ENCODE measurements around the gene SRSF12.

The SRSF12 gene

GRCh38 chr6:89050155-89050554 lies 67.7 kb downstream of the SRSF12 start:
- Histone ChIP-seq H3K4me1 (ENCODE audit: insufficient read depth, poor library complexity, severe bottlenecking) (peaks cover 10% of the 10 kb centered on the region), H3K9me3 (ENCODE audit: severe bottlenecking) (no peaks in the 10 kb centered on the region), H3K27me3 (ENCODE audit: insufficient read depth, poor library complexity, severe bottlenecking) (no peaks in the 10 kb centered on the region), H3K36me3 (ENCODE audit: low read depth) (no peaks in the 10 kb centered on the region), H3K27ac (ENCODE audit: poor library complexity, severe bottlenecking) (no peak overlapping the region), H3K4me3 (ENCODE audit: severe bottlenecking) (no peak overlapping the region)
- ATAC-seq (ENCODE audit: low read depth) (peak; percentile 62; the same call in 2 of the 3 replicates), DNase-seq (ENCODE audit: low spot score) (no peak)
- TF ChIP-seq, protein P1, sequence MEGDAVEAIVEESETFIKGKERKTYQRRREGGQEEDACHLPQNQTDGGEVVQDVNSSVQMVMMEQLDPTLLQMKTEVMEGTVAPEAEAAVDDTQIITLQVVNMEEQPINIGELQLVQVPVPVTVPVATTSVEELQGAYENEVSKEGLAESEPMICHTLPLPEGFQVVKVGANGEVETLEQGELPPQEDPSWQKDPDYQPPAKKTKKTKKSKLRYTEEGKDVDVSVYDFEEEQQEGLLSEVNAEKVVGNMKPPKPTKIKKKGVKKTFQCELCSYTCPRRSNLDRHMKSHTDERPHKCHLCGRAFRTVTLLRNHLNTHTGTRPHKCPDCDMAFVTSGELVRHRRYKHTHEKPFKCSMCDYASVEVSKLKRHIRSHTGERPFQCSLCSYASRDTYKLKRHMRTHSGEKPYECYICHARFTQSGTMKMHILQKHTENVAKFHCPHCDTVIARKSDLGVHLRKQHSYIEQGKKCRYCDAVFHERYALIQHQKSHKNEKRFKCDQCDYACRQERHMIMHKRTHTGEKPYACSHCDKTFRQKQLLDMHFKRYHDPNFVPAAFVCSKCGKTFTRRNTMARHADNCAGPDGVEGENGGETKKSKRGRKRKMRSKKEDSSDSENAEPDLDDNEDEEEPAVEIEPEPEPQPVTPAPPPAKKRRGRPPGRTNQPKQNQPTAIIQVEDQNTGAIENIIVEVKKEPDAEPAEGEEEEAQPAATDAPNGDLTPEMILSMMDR (IDR thresholded peaks at IDR 0.05; ENCODE audit: poor library complexity, severe bottlenecking): no peak

GRCh38 chr6:89048985-89049384 lies 68.9 kb downstream of the SRSF12 start:
- no peak overlapping the region for H3K27ac ChIP-seq (ENCODE audit: poor library complexity, severe bottlenecking)
- peaks cover 10% of the 10 kb centered on the region for H3K4me1 ChIP-seq (ENCODE audit: insufficient read depth, poor library complexity, severe bottlenecking)
- no peaks in the 10 kb centered on the region for H3K27me3 ChIP-seq (ENCODE audit: insufficient read depth, poor library complexity, severe bottlenecking)
- no peak overlapping the region for H3K4me3 ChIP-seq (ENCODE audit: severe bottlenecking)
- ATAC-seq (ENCODE audit: low read depth) (peak; percentile 52), DNase-seq (ENCODE audit: low spot score) (no peak)
- no peaks in the 10 kb centered on the region for H3K9me3 ChIP-seq (ENCODE audit: severe bottlenecking)
- TF ChIP-seq, protein P1 (IDR thresholded peaks at IDR 0.05; ENCODE audit: poor library complexity, severe bottlenecking): no peak
- no peaks in the 10 kb centered on the region for H3K36me3 ChIP-seq (ENCODE audit: low read depth)

DNA sequence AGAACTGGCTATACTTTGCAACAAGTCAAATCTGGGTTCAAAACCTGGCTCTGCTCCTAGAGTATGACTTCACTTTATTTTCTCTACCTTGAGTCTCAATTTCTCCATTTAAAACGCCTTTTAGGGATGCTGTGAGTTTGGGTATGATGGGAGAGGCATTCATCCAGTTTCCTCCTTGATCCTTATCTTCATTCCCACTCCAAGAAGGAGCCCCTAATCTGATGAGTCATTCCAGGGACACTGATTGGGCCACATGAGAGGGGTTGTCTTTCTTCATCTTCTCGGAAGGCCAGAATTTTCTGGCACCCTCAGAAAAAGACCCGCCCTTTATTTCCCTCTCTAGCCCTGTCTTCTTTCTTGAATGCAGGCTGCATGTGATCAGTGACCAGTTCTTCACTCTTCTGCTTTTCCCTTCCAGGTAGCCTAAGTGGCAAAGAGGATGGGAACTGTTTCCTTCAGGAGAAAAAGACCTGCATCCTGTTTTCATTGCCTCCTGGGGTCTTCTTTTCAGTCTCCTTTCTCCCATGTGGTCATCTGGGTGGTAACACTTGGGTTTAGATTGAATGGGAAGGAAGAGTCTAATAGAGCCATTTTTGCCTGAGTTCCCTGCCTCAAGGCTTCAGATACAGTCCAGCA lies 69.5 kb downstream of the SRSF12 start:
- no peak for ATAC-seq (ENCODE audit: low read depth)

GRCh38 chr6:89047473-89047872 lies 70.4 kb downstream of the SRSF12 start:
- TF ChIP-seq, protein P1 (IDR thresholded peaks at IDR 0.05; ENCODE audit: poor library complexity, severe bottlenecking): no peak
- DNase-seq (ENCODE audit: low spot score) (no peak), ATAC-seq (ENCODE audit: low read depth) (no peak)
- Histone ChIP-seq H3K27me3 (ENCODE audit: insufficient read depth, poor library complexity, severe bottlenecking) (no peaks in the 10 kb centered on the region), H3K36me3 (ENCODE audit: low read depth) (no peaks in the 10 kb centered on the region), H3K4me3 (ENCODE audit: severe bottlenecking) (no peak overlapping the region), H3K9me3 (ENCODE audit: severe bottlenecking) (no peaks in the 10 kb centered on the region), H3K4me1 (ENCODE audit: insufficient read depth, poor library complexity, severe bottlenecking) (peaks cover 10% of the 10 kb centered on the region), H3K27ac (ENCODE audit: poor library complexity, severe bottlenecking) (no peak overlapping the region)

More for the DNA sequence above, 69.5 kb downstream of the SRSF12 start:
- Histone ChIP-seq H3K9me3 (ENCODE audit: severe bottlenecking) (no peaks in the 10 kb centered on the region), H3K27me3 (ENCODE audit: insufficient read depth, poor library complexity, severe bottlenecking) (no peaks in the 10 kb centered on the region), H3K4me3 (ENCODE audit: severe bottlenecking) (no peak overlapping the region), H3K27ac (ENCODE audit: poor library complexity, severe bottlenecking) (no peak overlapping the region), H3K4me1 (ENCODE audit: insufficient read depth, poor library complexity, severe bottlenecking) (peaks cover 10% of the 10 kb centered on the region), H3K36me3 (ENCODE audit: low read depth) (no peaks in the 10 kb centered on the region)
- DNase-seq (ENCODE audit: low spot score): no peak
- TF ChIP-seq, protein P1 (IDR thresholded peaks at IDR 0.05; ENCODE audit: poor library complexity, severe bottlenecking): no peak
